Activated CD8-positive, alpha-beta memory T cell treated with anti-CD3 and anti-CD28 coated beads, Interleukin-2, amount 50 U/mL, for 1 hour (primary cell): ENCODE measurements around the gene RNF115.
"Not testable (repeated sequence)": the region's sequence is repeated elsewhere in the genome, so short reads cannot be mapped to it uniquely, and the experiment has no call there.

Source experiments
- DNase-seq: peaks from one replicate; pipeline ENCODE4 v3.0.0-alpha.2; 2020; ENCODE audit errors: extremely low read depth

Gene RNF115

GRCh38 chr1:145827966-145828365 is 4.1 kb upstream of the RNF115 start:
- DNase-seq: no peak

GRCh38 chr1:145826030-145826429 is 2.1 kb upstream of the RNF115 start:
- no peak for DNase-seq

- no peak for DNase-seq
These were observed 576 bp upstream of the RNF115 start for GRCh38 chr1:145824499-145824842.

DNA sequence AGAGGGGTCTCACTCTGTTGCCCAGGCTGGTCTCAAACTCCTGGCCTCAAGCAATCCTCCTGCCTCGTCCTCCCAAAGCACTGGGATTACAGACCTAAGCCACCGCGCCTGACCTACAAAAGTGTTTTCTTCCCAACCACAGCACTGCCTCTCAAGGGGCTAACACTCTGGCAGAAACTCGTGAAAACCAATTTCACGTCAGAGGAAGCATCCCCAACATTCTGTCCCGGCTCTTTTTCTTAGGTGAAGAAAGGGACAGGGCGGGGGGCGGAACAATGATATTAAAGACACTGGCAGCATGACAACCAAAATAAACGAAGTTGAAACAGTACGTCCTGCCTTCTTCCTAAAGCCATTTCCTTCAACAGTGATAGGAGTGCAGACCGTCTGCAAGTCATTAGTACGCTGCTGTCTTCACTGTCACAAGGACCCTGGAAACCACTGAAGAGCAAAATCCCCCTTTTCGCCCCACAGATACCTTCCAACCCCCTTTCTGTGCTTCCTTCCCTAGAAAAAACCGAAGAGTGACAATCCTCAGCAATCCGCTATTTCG is 1.0 kb downstream of the RNF115 start:
- not testable (repeated sequence) for DNase-seq

DNA sequence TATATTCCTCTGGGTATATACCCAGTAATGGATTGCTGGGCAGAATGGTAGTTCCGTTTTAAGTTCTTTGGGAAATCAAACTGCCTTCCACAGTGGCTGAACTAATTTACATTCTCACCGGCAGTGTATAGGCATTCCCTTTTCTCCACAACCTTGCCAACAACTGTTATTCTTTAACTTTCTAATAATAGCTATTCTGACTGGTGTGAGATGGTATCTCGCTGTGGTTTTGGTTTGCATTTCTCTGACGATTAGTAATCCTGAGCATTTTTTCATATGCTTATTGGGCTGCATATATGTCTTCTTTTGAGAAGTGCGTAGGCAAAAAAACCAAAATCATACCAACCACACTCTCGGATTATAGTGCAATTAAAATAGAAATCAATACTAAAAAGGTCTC is 5.8 kb downstream of the RNF115 start:
- DNase-seq: not testable (repeated sequence)

- DNase-seq: not testable (repeated sequence)
These were observed 10.7 kb downstream of the RNF115 start for GRCh38 chr1:145812977-145813810.

GRCh38 chr1:145806844-145807243 is 17.1 kb downstream of the RNF115 start:
- DNase-seq: no peak

DNA sequence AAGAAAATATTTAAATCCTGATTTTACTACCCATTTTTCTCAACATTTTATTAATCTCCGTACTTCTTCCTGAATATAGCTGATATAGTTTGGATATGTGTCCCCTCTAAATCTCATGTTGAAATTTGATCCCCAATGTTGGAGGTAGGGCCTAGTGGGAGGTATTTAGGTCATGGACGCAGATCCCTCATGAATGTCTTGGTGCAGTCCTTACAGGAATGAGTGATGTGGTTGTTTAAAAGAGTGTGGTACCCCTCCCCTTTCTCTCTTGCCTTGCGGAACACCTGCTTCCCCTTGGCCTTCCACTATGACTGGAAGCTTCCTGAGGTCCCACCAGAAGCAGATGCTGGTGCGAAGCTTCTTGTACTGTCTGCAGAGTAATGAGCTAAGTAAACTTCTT is 17.5 kb downstream of the RNF115 start:
- DNase-seq: no peak

- no peak for DNase-seq
These were observed 18.8 kb downstream of the RNF115 start for GRCh38 chr1:145805057-145805456.

DNA sequence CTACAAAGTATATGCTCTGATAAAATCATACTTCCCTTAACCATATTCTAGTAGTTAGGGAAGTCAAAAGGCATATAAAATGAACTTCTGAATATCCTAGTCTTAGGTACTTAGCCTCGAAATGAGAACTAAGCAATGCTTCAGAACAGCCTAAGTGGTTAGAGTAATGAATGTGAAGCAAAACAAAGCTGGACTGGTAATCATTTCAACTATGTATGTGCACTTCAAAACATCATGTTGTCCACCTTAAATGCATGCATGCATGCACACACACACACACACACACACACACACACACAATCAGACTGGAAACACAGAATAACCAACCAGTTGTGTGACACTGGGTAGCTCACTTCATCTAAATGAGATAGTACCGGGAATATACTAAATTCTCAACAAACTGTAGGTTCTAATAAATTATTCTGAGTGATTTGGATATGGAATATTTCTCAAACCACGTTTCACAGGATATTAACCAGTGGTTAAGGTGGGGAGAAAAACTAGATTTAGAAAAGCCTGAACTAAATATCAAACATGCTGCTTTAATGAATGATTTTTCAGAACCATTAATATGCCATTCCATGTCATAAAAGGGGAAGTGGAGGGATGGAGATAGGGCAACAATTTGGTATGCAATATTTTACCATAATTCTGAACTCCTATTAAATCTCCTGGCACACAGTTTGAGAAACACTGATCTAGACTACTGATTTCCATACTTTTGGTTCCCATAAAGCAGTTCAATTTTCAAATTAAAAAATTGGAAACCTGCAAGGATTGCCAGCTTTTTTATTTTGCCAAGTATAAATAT is 19.5 kb downstream of the RNF115 start:
- no peak for DNase-seq

GRCh38 chr1:145799806-145800205 is 24.1 kb downstream of the RNF115 start:
- DNase-seq: no peak

DNA sequence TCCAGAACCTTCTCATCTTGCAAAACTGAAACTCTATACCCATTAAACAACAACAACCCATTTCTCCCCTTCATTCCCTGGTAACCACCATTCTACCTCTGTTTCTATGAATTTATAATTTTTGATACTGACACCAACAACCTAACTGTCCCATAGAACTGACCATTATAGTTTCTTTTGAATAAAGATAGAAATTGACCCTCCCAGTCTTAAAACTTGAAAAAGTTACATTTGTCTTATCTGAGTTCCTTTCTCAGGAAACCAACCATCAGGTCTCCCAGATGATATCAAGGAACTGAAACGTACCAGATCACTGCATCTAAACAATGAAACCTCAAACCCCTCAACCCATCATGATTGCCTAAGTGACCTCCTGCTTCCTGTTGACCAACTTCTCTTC is 27.1 kb downstream of the RNF115 start:
- no peak for DNase-seq

DNA sequence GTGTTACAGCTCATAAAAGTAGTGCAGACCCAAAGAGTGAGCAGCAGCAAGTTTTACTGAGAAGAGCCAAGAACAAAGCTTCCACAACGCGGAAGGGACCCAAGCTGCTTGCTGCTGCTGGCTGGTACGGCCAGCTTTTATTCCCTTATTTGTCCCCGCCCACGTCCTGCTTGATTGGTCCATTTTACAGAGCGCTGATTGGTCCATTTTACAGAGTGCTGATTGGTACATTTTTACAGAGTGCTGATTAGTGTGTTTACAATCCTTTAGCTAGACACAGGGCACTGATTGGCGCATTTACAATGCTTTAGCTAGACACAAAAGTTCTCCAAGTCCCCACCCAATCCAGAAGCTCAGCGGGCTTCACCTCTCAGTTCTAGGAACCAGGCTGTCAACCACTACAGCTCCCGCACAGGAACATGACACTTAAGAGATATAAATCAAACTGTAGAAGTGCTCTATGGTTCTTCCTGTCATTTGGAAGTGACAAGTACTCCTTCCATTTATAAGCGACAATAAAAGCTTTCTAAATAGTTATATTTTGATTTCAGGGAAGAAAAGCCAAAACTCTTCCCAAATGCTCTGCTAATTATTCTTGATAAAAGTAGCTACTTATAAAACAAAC is 28.5 kb downstream of the RNF115 start:
- DNase-seq: no peak

GRCh38 chr1:145792484-145792883 is 31.4 kb downstream of the RNF115 start:
- DNase-seq: no peak

DNA sequence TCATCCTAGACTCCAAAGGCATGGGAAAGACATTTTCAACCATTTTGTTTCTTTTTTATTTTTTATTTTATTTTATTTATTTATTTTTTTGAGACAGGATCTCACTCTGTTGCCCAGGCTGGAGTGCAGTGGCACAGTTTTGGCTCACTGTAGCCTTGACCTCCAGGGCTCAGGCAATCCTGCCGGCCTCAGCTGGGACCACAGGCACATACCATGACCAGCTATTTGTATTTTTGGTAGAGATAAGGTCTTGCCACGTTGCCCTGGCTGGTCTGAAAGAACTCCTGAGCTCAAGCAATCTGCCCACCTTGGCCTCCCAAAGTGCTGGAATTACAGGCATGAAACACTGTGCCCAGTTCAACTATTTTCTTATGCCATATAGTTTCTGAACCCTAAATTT is 32.0 kb downstream of the RNF115 start:
- DNase-seq: not testable (repeated sequence)

DNA sequence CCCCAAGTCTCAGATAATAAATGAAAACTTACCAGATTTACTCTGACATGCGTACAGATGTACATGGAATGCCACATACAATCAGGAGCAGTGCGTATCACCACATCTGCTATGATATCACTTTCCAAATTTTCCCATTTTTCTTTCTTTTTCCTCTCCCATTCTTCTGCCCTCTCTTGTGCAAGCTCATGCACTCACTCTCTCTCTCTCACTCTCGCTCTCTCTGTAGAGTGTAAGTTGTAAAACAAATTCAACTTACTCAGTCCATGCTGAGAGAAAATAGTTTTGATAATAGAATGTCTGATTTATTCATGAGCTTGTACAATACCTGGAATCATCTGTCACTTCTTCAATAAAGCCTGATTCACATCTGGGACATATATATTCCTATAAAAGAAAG is 35.3 kb downstream of the RNF115 start:
- no peak for DNase-seq

GRCh38 chr1:145786271-145786670 is 37.6 kb downstream of the RNF115 start:
- no peak for DNase-seq

DNA sequence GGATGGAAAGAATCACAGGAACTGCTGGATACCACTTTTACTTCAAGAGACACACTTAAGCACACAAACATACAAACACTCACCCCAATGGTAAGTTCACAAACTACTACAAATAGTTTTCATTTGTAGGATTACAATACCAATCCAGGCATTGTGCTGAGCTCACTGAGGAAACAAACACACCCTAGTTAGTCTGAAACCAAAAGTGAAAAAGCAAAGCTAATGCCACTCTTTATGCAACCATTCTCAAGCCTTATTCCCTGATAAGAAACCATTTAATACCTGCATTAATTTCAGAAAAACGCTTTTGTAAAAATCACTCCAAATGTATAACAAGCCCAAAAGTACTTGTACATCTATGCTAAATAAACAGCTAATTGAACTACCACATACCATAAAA is 38.3 kb downstream of the RNF115 start:
- DNase-seq: no peak

- no peak for DNase-seq
These were observed 39.5 kb downstream of the RNF115 start for GRCh38 chr1:145784409-145784808.

- DNase-seq: no peak
These were observed 41.4 kb downstream of the RNF115 start for GRCh38 chr1:145782272-145783099.

DNA sequence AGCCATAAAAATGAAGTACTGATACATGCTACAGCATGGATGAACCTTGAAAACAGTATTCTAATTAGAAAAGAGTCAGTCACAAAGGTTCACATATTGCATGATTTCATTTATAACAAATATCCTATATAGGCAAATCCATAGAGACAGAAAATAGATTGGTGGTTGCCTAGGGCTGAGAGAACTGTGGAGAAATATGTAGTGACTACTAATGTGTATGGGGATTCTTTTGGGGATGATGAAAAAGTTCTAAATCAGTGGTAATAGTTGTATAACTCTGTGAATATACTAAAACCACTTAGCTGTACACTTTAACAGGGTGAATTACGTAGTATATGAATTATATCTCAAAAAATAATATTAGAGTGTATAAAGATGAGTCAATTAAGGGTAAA is 45.8 kb downstream of the RNF115 start:
- no peak for DNase-seq
